Measurements from ENCODE around the gene HSP90AA1. TPM values are rescaled to one million over a fixed set of nuclear protein-coding genes. Genes with fewer than 3 reads are reported as not detected.
A peak's percentile ranks its signal among the peaks of the same experiment; 100 is the strongest.
"Not testable (repeated sequence)": the region's sequence is repeated elsewhere in the genome, so short reads cannot be mapped to it uniquely, and the experiment has no call there.

Gene HSP90AA1
- polyA plus RNA-seq, 1 donor = 768 TPM

GRCh38 chr14:102075155-102075554 is 11.7 kb downstream of the HSP90AA1 start:
- DNase-seq = no peak

GRCh38 chr14:102074415-102074964 is 12.4 kb downstream of the HSP90AA1 start:
- DNase-seq = no peak

GRCh38 chr14:102071283-102071998 is 15.4 kb downstream of the HSP90AA1 start:
- no peak for DNase-seq

GRCh38 chr14:102066041-102066451 is 20.8 kb downstream of the HSP90AA1 start:
- DNase-seq = no peak

GRCh38 chr14:102064590-102064989 is 22.3 kb downstream of the HSP90AA1 start:
- DNase-seq = not testable (repeated sequence)

- no peak for DNase-seq
Measured at GRCh38 chr14:102063808-102064429, 22.9 kb downstream of the HSP90AA1 start.

GRCh38 chr14:102063109-102063807 is 23.6 kb downstream of the HSP90AA1 start:
- peak; percentile 83 for DNase-seq

GRCh38 chr14:102058961-102059360 is 27.9 kb downstream of the HSP90AA1 start:
- peak; percentile 50 for DNase-seq

- DNase-seq = no peak
Measured at GRCh38 chr14:102058146-102058545, 28.7 kb downstream of the HSP90AA1 start.

GRCh38 chr14:102057480-102058114 is 29.2 kb downstream of the HSP90AA1 start:
- DNase-seq = no peak

GRCh38 chr14:102056694-102057442 is 30.0 kb downstream of the HSP90AA1 start:
- no peak for DNase-seq

GRCh38 chr14:102055181-102055901 is 31.5 kb downstream of the HSP90AA1 start:
- no peak for DNase-seq

- no peak for DNase-seq
Measured at GRCh38 chr14:102052522-102052921, 34.3 kb downstream of the HSP90AA1 start.

- no peak for DNase-seq
Measured at GRCh38 chr14:102050625-102051024, 36.2 kb downstream of the HSP90AA1 start.

GRCh38 chr14:102050026-102050405 is 36.8 kb downstream of the HSP90AA1 start:
- no peak for DNase-seq

GRCh38 chr14:102049258-102050025 is 37.4 kb downstream of the HSP90AA1 start:
- no peak for DNase-seq

- no peak for DNase-seq
Measured at GRCh38 chr14:102047808-102048540, 38.9 kb downstream of the HSP90AA1 start.

GRCh38 chr14:102046337-102047278 is 40.2 kb downstream of the HSP90AA1 start:
- DNase-seq = peak; percentile 68

All from left kidney (tissue), 2 donors.